HL-60/S4 treated with phorbol 12-myristate 13-acetate at 8.2 ng/mL for 4 days and 3 days (cell line): ENCODE data around the gene GTPBP10.

ENCODE experiments used
- in situ Hi-C: fragments of 300-500 bp; cut with MboI; formaldehyde crosslinking; loops from 2 replicates; pipeline ENCODE4 v1.15.0; 2022; ENCODE audit warnings: low sequenced_read_pairs

GTPBP10 gene

GRCh38 chr7:90425376-90425775 lies 78.9 kb downstream of the GTPBP10 start:
- in situ Hi-C loops, result no loop called here

GRCh38 chr7:90430614-90431460 lies 84.3 kb downstream of the GTPBP10 start:
- in situ Hi-C loops, result no loop called here

GRCh38 chr7:90432752-90433151 lies 86.2 kb downstream of the GTPBP10 start:
- in situ Hi-C loops, result no loop called here

GRCh38 chr7:90433221-90433620 lies 86.7 kb downstream of the GTPBP10 start:
- in situ Hi-C loops, result no loop called here
